HEK293 (cell line): ENCODE results near the gene PCCA.
A peak's percentile ranks its signal among the peaks of the same experiment; 100 is the strongest.

Source experiments
- CTCF ChIA-PET: fragments of 350-600 bp; formaldehyde crosslinking; extraction: SDS; loops from one replicate; lab custom pipeline; 2021; ENCODE audit warnings: antibody characterized with exemption; lab: Yijun Ruan, JAX
- POLR2A ChIA-PET: fragments of 300-600 bp; formaldehyde crosslinking; extraction: SDS; loops from one replicate; lab custom pipeline; 2020; ENCODE audit warnings: antibody characterized with exemption, inconsistent platforms; lab: Yijun Ruan, JAX
- H3K27ac ChIP-seq: fragments of 200-500 bp; sonication (Bioruptor generic); 2 replicates; pipeline ENCODE4 v1.5.1; 2014; ENCODE audit warnings: low read depth, low read length, control low read depth, inconsistent platforms; ENCODE audit errors: extremely low read depth
- H3K36me3 ChIP-seq, 2 experiments: fragments of 200-500 bp in 1 of 2; sonication (Bioruptor generic) in 1 of 2; 1 replicate in 1 of 2; 2 replicates in 1 of 2; pipeline ENCODE4 v1.5.1; 2014 to 2017; ENCODE audit warnings: inconsistent platforms in 2 of 2, low read length in 2 of 2; ENCODE audit not compliant: control insufficient read depth in 2 of 2, insufficient read depth in 1 of 2
- H3K4me1 ChIP-seq: fragments of 200-500 bp; sonication (Bioruptor generic); 2 replicates; pipeline ENCODE4 v1.5.1; 2014; ENCODE audit warnings: mild to moderate bottlenecking, low read length, inconsistent platforms; ENCODE audit not compliant: control insufficient read depth, insufficient read depth
- H3K4me3 ChIP-seq: 2 replicates; pipeline ENCODE4 v1.5.1; 2011; ENCODE audit warnings: low read depth, mild to moderate bottlenecking, control low read depth, low read length, moderate library complexity
- H3K9me3 ChIP-seq: fragments of 200-500 bp; sonication (Bioruptor generic); 2 replicates; pipeline ENCODE4 v1.5.1; 2014; ENCODE audit warnings: low read depth, low read length, inconsistent platforms; ENCODE audit not compliant: control insufficient read depth, insufficient read depth
- HOXA7 ChIP-seq: sonication (generic); formaldehyde crosslinking; IDR thresholded peaks from 2 replicates; pipeline ENCODE4 v1.8.1; 2022; ENCODE audit warnings: missing genetic modification reagents, borderline replicate concordance
- PRDM1 ChIP-seq: fragments of 450-650 bp; formaldehyde crosslinking; IDR thresholded peaks from 2 replicates; pipeline ENCODE4; 2016; ENCODE audit warnings: missing biosample characterization, missing genetic modification characterization
- PRDM6 ChIP-seq: fragments of 450-650 bp; formaldehyde crosslinking; IDR thresholded peaks from 2 replicates; pipeline ENCODE4 v1.5.1; 2017; ENCODE audit warnings: missing biosample characterization, missing genetic modification characterization
- SCRT2 ChIP-seq: fragments of 450-650 bp; formaldehyde crosslinking; IDR thresholded peaks from 2 replicates; pipeline ENCODE4 v1.5.1; 2016; ENCODE audit warnings: missing biosample characterization, missing genetic modification characterization
- SP7 ChIP-seq: fragments of 450-650 bp; formaldehyde crosslinking; IDR thresholded peaks from 2 replicates; pipeline ENCODE4 v1.5.1; 2016; ENCODE audit warnings: missing biosample characterization, missing genetic modification characterization
- WT1 ChIP-seq: fragments of 450-650 bp; formaldehyde crosslinking; IDR thresholded peaks from 2 replicates; pipeline ENCODE4 v1.5.1; 2016; ENCODE audit warnings: missing biosample characterization, missing genetic modification characterization
- ZBTB17 ChIP-seq: fragments of 450-650 bp; formaldehyde crosslinking; IDR thresholded peaks from 2 replicates; pipeline ENCODE4 v1.5.1; 2016; ENCODE audit warnings: missing biosample characterization, missing genetic modification characterization
- ZFP3 ChIP-seq: fragments of 450-650 bp; formaldehyde crosslinking; IDR thresholded peaks from 2 replicates; pipeline ENCODE4 v1.5.1; 2016; ENCODE audit warnings: low read depth, missing biosample characterization, missing genetic modification characterization
- ZFP37 ChIP-seq: fragments of 450-650 bp; formaldehyde crosslinking; IDR thresholded peaks from 2 replicates; pipeline ENCODE4 v1.5.1; 2016; ENCODE audit warnings: missing biosample characterization, missing genetic modification characterization
- ZNF112 ChIP-seq: fragments of 450-650 bp; formaldehyde crosslinking; IDR thresholded peaks from 2 replicates; pipeline ENCODE4 v1.5.0; 2017; ENCODE audit warnings: missing biosample characterization, missing genetic modification characterization
- ZNF175 ChIP-seq: fragments of 450-650 bp; formaldehyde crosslinking; IDR thresholded peaks from 2 replicates; pipeline ENCODE4 v1.5.1; 2016; ENCODE audit warnings: missing biosample characterization, missing genetic modification characterization
- ZNF23 ChIP-seq: fragments of 450-650 bp; formaldehyde crosslinking; IDR thresholded peaks from 2 replicates; pipeline ENCODE4 v1.5.1; 2016; ENCODE audit warnings: missing biosample characterization, missing genetic modification characterization, borderline replicate concordance
- ZNF324 ChIP-seq: fragments of 450-650 bp; formaldehyde crosslinking; IDR thresholded peaks from 2 replicates; pipeline ENCODE4 v1.5.1; 2016; ENCODE audit warnings: missing biosample characterization, missing genetic modification characterization
- ZNF530 ChIP-seq: fragments of 450-650 bp; formaldehyde crosslinking; IDR thresholded peaks from 2 replicates; pipeline ENCODE4 v1.5.1; 2016; ENCODE audit warnings: low read depth, missing biosample characterization, missing genetic modification characterization
- ZNF558 ChIP-seq: fragments of 450-650 bp; formaldehyde crosslinking; IDR thresholded peaks from 2 replicates; pipeline ENCODE4 v1.5.1; 2016; ENCODE audit warnings: missing biosample characterization, missing genetic modification characterization
- ZNF600 ChIP-seq: fragments of 450-650 bp; formaldehyde crosslinking; IDR thresholded peaks from 2 replicates; pipeline ENCODE4 v1.5.1; 2016; ENCODE audit warnings: missing biosample characterization, missing genetic modification characterization
- ZNF629 ChIP-seq: fragments of 450-650 bp; formaldehyde crosslinking; IDR thresholded peaks from 2 replicates; pipeline ENCODE4 v1.5.1; 2017; ENCODE audit warnings: missing biosample characterization, missing genetic modification characterization
- ZNF639 ChIP-seq: fragments of 450-650 bp; formaldehyde crosslinking; IDR thresholded peaks from 2 replicates; pipeline ENCODE4 v1.5.1; 2016; ENCODE audit warnings: missing biosample characterization, missing genetic modification characterization
- ZNF660 ChIP-seq: fragments of 450-650 bp; IDR thresholded peaks from 2 replicates; pipeline ENCODE4 v1.5.1; 2018; ENCODE audit warnings: missing biosample characterization, mild to moderate bottlenecking, missing genetic modification characterization
- ZNF664 ChIP-seq: fragments of 450-650 bp; formaldehyde crosslinking; IDR thresholded peaks from 2 replicates; pipeline ENCODE4 v1.5.1; 2016; ENCODE audit warnings: missing biosample characterization, missing genetic modification characterization
- ZSCAN16 ChIP-seq: fragments of 450-650 bp; formaldehyde crosslinking; IDR thresholded peaks from 2 replicates; pipeline ENCODE4 v1.5.1; 2016; ENCODE audit warnings: missing biosample characterization, missing genetic modification characterization
- TF ChIP-seq, protein P1 (sequence below): fragments of 450-650 bp; formaldehyde crosslinking; IDR thresholded peaks from 2 replicates; pipeline ENCODE4 v1.5.1; 2016; ENCODE audit warnings: missing biosample characterization, missing genetic modification characterization

Gene PCCA

DNA sequence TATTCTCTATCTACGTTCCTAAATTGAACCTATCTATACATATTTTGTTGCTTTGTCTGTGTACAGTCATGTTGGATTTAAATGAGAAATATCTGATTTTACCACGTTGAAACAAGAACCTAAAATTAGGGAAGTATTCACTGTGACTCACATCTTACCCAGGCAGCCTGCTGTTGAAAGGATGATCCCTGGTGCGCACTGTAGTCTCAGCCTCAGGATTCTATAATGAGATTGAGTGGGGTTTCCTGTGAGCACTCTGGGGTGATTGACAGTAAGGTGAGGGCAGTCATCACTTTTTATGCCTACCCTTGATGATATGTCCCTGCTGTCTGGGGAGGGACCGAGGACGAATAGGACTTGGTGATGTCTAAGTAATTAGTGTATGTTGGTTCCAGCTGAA, 35.4 kb downstream of the PCCA start:
- TF ChIP-seq ZNF664 (0 out of 2 replicates have a peak, but pooled peaks have one; percentile 43), ZFP3 (tag by site-specific recombination) (no peak), ZSCAN16 (tag by site-specific recombination) (no peak), PRDM6 (tag by site-specific recombination) (no peak), SP7 (tag by site-specific recombination) (peak; percentile 66), WT1 (tag by site-specific recombination) (peak; percentile 44; the same call in 1 of the 2 replicates), HOXA7 (CRISPR knock-in tag) (no peak)
- Histone ChIP-seq H3K4me3 (no peak overlapping the region), H3K4me1 (no peaks in the 10 kb centered on the region; the same call in 1 of the 2 replicates), H3K9me3 (no peaks in the 10 kb centered on the region), H3K27ac (no peak overlapping the region), H3K36me3 (peaks cover 0 to under 1% of the 10 kb centered on the region in 2 experiments; a peak in 1 of 3 replicates)
- POLR2A ChIA-PET, result no interaction called here
- CTCF ChIA-PET, result no interaction called here

DNA sequence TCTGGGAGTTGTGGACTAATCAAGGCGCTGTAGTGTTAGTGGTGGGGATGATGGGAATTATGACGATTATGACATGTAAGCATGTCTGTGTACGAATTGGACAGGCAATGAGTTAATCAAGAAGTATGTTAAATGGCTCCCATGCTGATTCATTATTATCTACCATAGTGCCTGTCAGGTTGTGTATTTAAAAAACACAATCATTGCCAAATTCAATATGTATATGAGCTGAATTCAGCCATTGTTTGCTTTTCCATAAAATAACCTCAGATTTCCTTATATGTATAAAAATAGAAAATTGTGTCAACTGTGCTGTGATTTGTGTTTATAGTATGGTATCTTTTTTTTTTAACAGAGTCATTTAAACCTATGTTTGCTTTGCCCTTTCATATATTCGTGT, 37.1 kb downstream of the PCCA start:
- no peak overlapping the region for H3K27ac ChIP-seq
- TF ChIP-seq, protein P1, sequence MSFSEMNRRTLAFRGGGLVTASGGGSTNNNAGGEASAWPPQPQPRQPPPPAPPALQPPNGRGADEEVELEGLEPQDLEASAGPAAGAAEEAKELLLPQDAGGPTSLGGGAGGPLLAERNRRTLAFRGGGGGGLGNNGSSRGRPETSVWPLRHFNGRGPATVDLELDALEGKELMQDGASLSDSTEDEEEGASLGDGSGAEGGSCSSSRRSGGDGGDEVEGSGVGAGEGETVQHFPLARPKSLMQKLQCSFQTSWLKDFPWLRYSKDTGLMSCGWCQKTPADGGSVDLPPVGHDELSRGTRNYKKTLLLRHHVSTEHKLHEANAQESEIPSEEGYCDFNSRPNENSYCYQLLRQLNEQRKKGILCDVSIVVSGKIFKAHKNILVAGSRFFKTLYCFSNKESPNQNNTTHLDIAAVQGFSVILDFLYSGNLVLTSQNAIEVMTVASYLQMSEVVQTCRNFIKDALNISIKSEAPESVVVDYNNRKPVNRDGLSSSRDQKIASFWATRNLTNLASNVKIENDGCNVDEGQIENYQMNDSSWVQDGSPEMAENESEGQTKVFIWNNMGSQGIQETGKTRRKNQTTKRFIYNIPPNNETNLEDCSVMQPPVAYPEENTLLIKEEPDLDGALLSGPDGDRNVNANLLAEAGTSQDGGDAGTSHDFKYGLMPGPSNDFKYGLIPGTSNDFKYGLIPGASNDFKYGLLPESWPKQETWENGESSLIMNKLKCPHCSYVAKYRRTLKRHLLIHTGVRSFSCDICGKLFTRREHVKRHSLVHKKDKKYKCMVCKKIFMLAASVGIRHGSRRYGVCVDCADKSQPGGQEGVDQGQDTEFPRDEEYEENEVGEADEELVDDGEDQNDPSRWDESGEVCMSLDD, result no peak
- TF ChIP-seq ZNF530 (tag by site-specific recombination), result no peak
- TF ChIP-seq ZNF23 (tag by site-specific recombination), result no peak
- no peak for TF ChIP-seq ZNF639 (tag by site-specific recombination)
- TF ChIP-seq ZNF324 (tag by site-specific recombination), result no peak
- no peaks in the 10 kb centered on the region for H3K9me3 ChIP-seq
- no peaks in the 10 kb centered on the region; a peak in 1 of 3 replicates for H3K36me3 ChIP-seq
- no peaks in the 10 kb centered on the region; the same call in 1 of the 2 replicates for H3K4me1 ChIP-seq
- no peak overlapping the region for H3K4me3 ChIP-seq
- ChIA-PET CTCF (interaction anchor here (0.6 kb wide), 1 partner anchor 365 kb away, joined by 4 read pairs; no protein-coding TSS in a partner anchor), POLR2A (no interaction called here)

DNA sequence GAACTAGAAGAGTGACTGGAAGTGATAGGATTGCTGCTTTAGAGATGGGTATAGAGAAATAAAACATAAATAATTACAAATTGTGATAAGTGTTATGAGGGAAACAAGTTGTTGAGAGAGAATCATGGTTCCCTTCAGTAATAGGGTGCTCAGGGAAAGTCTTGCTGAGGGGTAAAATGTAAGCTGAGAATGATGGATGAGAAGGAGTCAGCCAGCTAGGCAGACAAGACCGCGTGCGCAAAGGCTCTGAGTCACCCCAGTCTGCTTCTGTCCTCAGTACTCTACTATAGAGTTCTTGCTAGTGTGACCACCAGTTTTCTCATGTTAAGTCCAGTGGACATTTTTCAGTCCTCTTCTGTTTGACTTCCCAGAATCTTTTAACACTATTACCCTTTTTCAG, 39.5 kb downstream of the PCCA start:
- POLR2A ChIA-PET, result no interaction called here
- Histone ChIP-seq H3K36me3 (no peaks in the 10 kb centered on the region), H3K4me1 (peaks cover 8% of the 10 kb centered on the region), H3K4me3 (no peak overlapping the region), H3K27ac (no peak overlapping the region), H3K9me3 (no peaks in the 10 kb centered on the region)
- CTCF ChIA-PET, result interaction anchor here (0.5 kb wide), 1 partner anchor 88 kb away, joined by 3 read pairs; no protein-coding TSS in a partner anchor
- peak; percentile 69; the same call in 1 of the 2 replicates for TF ChIP-seq SP7 (tag by site-specific recombination)
- TF ChIP-seq ZNF175, result no peak
- 0 out of 2 replicates have a peak, but pooled peaks have one; percentile 13 for TF ChIP-seq ZNF639 (tag by site-specific recombination)
- 0 out of 2 replicates have a peak, but pooled peaks have one; percentile 9 for TF ChIP-seq SCRT2
- 0 out of 2 replicates have a peak, but pooled peaks have one; percentile 25 for TF ChIP-seq ZNF629
- 0 out of 2 replicates have a peak, but pooled peaks have one; percentile 41 for TF ChIP-seq ZFP37 (tag by site-specific recombination)
- TF ChIP-seq ZNF660 (tag by site-specific recombination), result peak; percentile 49; the same call in 1 of the 2 replicates
- TF ChIP-seq WT1 (tag by site-specific recombination), result peak; percentile 78
- TF ChIP-seq ZNF112, result no peak
- peak; percentile 41; the same call in 1 of the 2 replicates for TF ChIP-seq ZNF600 (tag by site-specific recombination)
- TF ChIP-seq PRDM1 (tag by site-specific recombination), result peak; percentile 47
- TF ChIP-seq ZBTB17 (tag by site-specific recombination), result 0 out of 2 replicates have a peak, but pooled peaks have one; percentile 15
- TF ChIP-seq ZNF558 (tag by site-specific recombination), result no peak
